Adipose tissue (tissue), 3 donors: Measurements from ENCODE around the gene RAP1B. TPM values are rescaled to one million over a fixed set of nuclear protein-coding genes. Genes with fewer than 3 reads are reported as not detected.
A peak's percentile ranks its signal among the peaks of the same experiment; 100 is the strongest.

Experiments used
- H3K27ac ChIP-seq: one replicate; pipeline ENCODE4 v1.5.1; 2013; ENCODE audit warnings: low read depth, low read length
- WGBS, 3 donors: extraction: QIAGEN DNeasy Blood & Tissue Kit; methylation state at CpG; one replicate each; pipeline ENCODE4 v1.1.7; 2013; 5-methylcytosine and 5-hydroxymethylcytosine counted together
- polyA plus RNA-seq, 3 donors: library from polyadenylated mRNA; stranded (reverse); fragments of 200-250 nt; gene quantifications; one replicate each; pipeline ENCODE4 v1.2.3, GENCODE V29; 2013
- donor health status: healthy with polysubstance abuse.
- donor health status: Bipolar disorder and iron deficiency.
- donor health status: healthy.

RAP1B gene
- polyA plus RNA-seq: 100 to 1,000 TPM in 2 of 3 donors, 10 to 100 TPM in 1; 50.5 to 206 (median 186) TPM

GRCh38 chr12:68610370-68611093 is at the start of gene RAP1B:
RAP1B (plus strand) TSS chr12:68610899; CDS start chr12:68648725, 37,826 bp downstream.
- WGBS, 3 donors: 0 to 1% (median 0%) methylated on average over 55 to 84 of the region's 84 CpGs
- H3K27ac ChIP-seq: peak within 1 kb of the TSS; percentile 92

GRCh38 chr12:68561830-68562229 is 48.9 kb upstream of the RAP1B start:
- no peak overlapping the region for H3K27ac ChIP-seq
- WGBS, 3 donors: 68 to 94% (median 92%) methylated on average over 10 of the region's 10 CpGs

GRCh38 chr12:68564166-68564565 is 46.5 kb upstream of the RAP1B start:
- 67 to 95% (median 81%) methylated on average over 1 of the region's 1 CpG for WGBS, 3 donors
- no peak overlapping the region for H3K27ac ChIP-seq

- WGBS, 3 donors: 27 to 56% (median 37%) methylated on average over 1 of the region's 1 CpG
- no peak overlapping the region for H3K27ac ChIP-seq
Observed at GRCh38 chr12:68565391-68565903, 45.3 kb upstream of the RAP1B start.

GRCh38 chr12:68568922-68569569 is 41.7 kb upstream of the RAP1B start:
- no peak overlapping the region for H3K27ac ChIP-seq
- WGBS, 3 donors: 88 to 99% (median 96%) methylated on average over 3 of the region's 3 CpGs

- 70 to 86% (median 79%) methylated on average over 2 of the region's 2 CpGs for WGBS, 3 donors
- no peak overlapping the region for H3K27ac ChIP-seq
Observed at GRCh38 chr12:68572661-68573060, 38.0 kb upstream of the RAP1B start.

GRCh38 chr12:68573406-68573805 is 37.3 kb upstream of the RAP1B start:
- 96 to 100% (median 100%) methylated on average over 1 of the region's 1 CpG for WGBS, 3 donors
- H3K27ac ChIP-seq: no peak overlapping the region

- WGBS, 3 donors: 44 to 84% (median 70%) methylated on average over 1 of the region's 1 CpG
- no peak overlapping the region for H3K27ac ChIP-seq
Observed at GRCh38 chr12:68577949-68578348, 32.8 kb upstream of the RAP1B start.

- 80 to 88% (median 87%) methylated on average over 6 of the region's 6 CpGs for WGBS, 3 donors
- H3K27ac ChIP-seq: no peak overlapping the region
Observed at GRCh38 chr12:68578765-68579164, 31.9 kb upstream of the RAP1B start.

GRCh38 chr12:68579254-68579653 is 31.4 kb upstream of the RAP1B start:
- 76 to 91% (median 82%) methylated on average over 5 of the region's 5 CpGs for WGBS, 3 donors
- no peak overlapping the region for H3K27ac ChIP-seq

GRCh38 chr12:68580911-68581310 is 29.8 kb upstream of the RAP1B start:
- no peak overlapping the region for H3K27ac ChIP-seq
- WGBS, 3 donors: 92 to 96% (median 96%) methylated on average over 1 of the region's 1 CpG

- H3K27ac ChIP-seq: no peak overlapping the region
- 83 to 94% (median 84%) methylated on average over 4 of the region's 4 CpGs for WGBS, 3 donors
Observed at GRCh38 chr12:68581926-68582325, 28.8 kb upstream of the RAP1B start.

- WGBS, 3 donors: 85 to 91% (median 89%) methylated on average over 5 of the region's 5 CpGs
- no peak overlapping the region for H3K27ac ChIP-seq
Observed at GRCh38 chr12:68585966-68586365, 24.7 kb upstream of the RAP1B start.

GRCh38 chr12:68587448-68587873 is 23.2 kb upstream of the RAP1B start:
- 73 to 87% (median 76%) methylated on average over 3 of the region's 3 CpGs for WGBS, 3 donors
- no peak overlapping the region for H3K27ac ChIP-seq

GRCh38 chr12:68589194-68589593 is 21.5 kb upstream of the RAP1B start:
- no peak overlapping the region for H3K27ac ChIP-seq
- 84 to 91% (median 86%) methylated on average over 3 of the region's 3 CpGs for WGBS, 3 donors

GRCh38 chr12:68591734-68592418 is 18.8 kb upstream of the RAP1B start:
- 64 to 75% (median 68%) methylated on average over 6 of the region's 6 CpGs for WGBS, 3 donors
- no peak overlapping the region for H3K27ac ChIP-seq

- no peak overlapping the region for H3K27ac ChIP-seq
- 89 to 96% (median 93%) methylated on average over 4 of the region's 4 CpGs for WGBS, 3 donors
Observed at GRCh38 chr12:68595241-68595640, 15.5 kb upstream of the RAP1B start.

- H3K27ac ChIP-seq: no peak overlapping the region
- WGBS, 3 donors: 49 to 60% (median 55%) methylated on average over 1 of the region's 1 CpG
Observed at GRCh38 chr12:68601767-68602166, 8.9 kb upstream of the RAP1B start.

- WGBS, 3 donors: 75 to 94% (median 82%) methylated on average over 6 of the region's 6 CpGs
- H3K27ac ChIP-seq: no peak overlapping the region
Observed at GRCh38 chr12:68602720-68603119, 8.0 kb upstream of the RAP1B start.
